Vagina (tissue), 2 donors: Measurements from ENCODE around the gene HLTF. TPM values are rescaled to one million over a fixed set of nuclear protein-coding genes. Genes with fewer than 3 reads are reported as not detected.

Source experiments
- DNase-seq, 2 donors: peaks; one replicate each; pipeline ENCODE4 v3.0.0-alpha.2; 2017; ENCODE audit errors: extremely low spot score in 2 of 2
- H3K27ac ChIP-seq: fragments of 200-600 bp; sonication (generic); one replicate; pipeline ENCODE4 v1.5.1; 2019
- H3K27me3 ChIP-seq: fragments of 200-600 bp; sonication (generic); one replicate; pipeline ENCODE4 v1.5.1; 2019
- H3K36me3 ChIP-seq, 2 donors: fragments of 200-600 bp; sonication (generic); one replicate each; pipeline ENCODE4 v1.5.1; 2017 to 2019
- H3K4me1 ChIP-seq: fragments of 200-600 bp; sonication (generic); one replicate; pipeline ENCODE4 v1.5.1; 2019
- H3K4me3 ChIP-seq, 2 donors: fragments of 200-600 bp; sonication (generic); 1 replicate in 1 of 2; 2 replicates in 1 of 2; pipeline ENCODE4 v1.5.1; 2016 to 2019
- H3K9me3 ChIP-seq: fragments of 200-600 bp; sonication (generic); one replicate; pipeline ENCODE4 v1.5.1; 2019
- CTCF ChIP-seq, 3 experiments: fragments of 450-650 bp in 2 of 3; fragments of 200-600 bp in 1 of 3; sonication (generic) in 1 of 3; IDR thresholded peaks; one replicate each; pipeline ENCODE4 v1.5.1; 2017 to 2019; ENCODE audit warnings: antibody characterized with exemption in 3 of 3, mild to moderate bottlenecking in 2 of 3, moderate library complexity in 2 of 3
- POLR2A ChIP-seq, 2 donors: fragments of 450-650 bp; IDR thresholded peaks; one replicate each; pipeline ENCODE4 v1.6.1; 2017; ENCODE audit warnings: antibody characterized with exemption in 2 of 2, mild to moderate bottlenecking in 2 of 2, moderate library complexity in 2 of 2
- POLR2AphosphoS5 ChIP-seq, 2 donors: sonication (generic); formaldehyde crosslinking; IDR thresholded peaks; one replicate each; pipeline ENCODE4 v1.9.0; 2017; ENCODE audit warnings: antibody characterized with exemption in 2 of 2, mild to moderate bottlenecking in 2 of 2, low read depth in 1 of 2; ENCODE audit not compliant: insufficient read depth in 1 of 2
- intact Hi-C: fragments of 100-400 bp; cut with DNase I; formaldehyde crosslinking; loops from one replicate; pipeline ENCODE4 v1.15.1; 2023
- total RNA-seq: library from RNA; depleted of rRNA; stranded (reverse); fragments of >200 nt; gene quantifications from one replicate; pipeline ENCODE4 v1.2.3, GENCODE V29; 2016

The HLTF gene
- total RNA-seq, 1 donor from 2014 or later = 27.0 TPM

- peaks cover 3 to 31% of the 10 kb centered on the region in 2 donors for H3K36me3 ChIP-seq
- no peak overlapping the region for H3K27ac ChIP-seq
- no peaks in the 10 kb centered on the region for H3K9me3 ChIP-seq
- TF ChIP-seq POLR2AphosphoS5 (IDR thresholded peaks at IDR 0.05; ENCODE audit: insufficient read depth in 1 of 2, low read depth in 1 of 2) (no peak), CTCF (IDR thresholded peaks at IDR 0.05) (no peak), POLR2A (IDR thresholded peaks at IDR 0.05) (no peak)
- no peak for DNase-seq
- no peaks in the 10 kb centered on the region for H3K4me1 ChIP-seq
- intact Hi-C loops = no loop called here
- no peak overlapping the region for H3K4me3 ChIP-seq
- H3K27me3 ChIP-seq = no peaks in the 10 kb centered on the region
Observed at GRCh38 chr3:149009732-149010131, 76.6 kb downstream of the HLTF start.

- Histone ChIP-seq H3K27ac (no peak overlapping the region), H3K4me1 (no peaks in the 10 kb centered on the region), H3K4me3 (no peak overlapping the region), H3K9me3 (no peaks in the 10 kb centered on the region), H3K27me3 (no peaks in the 10 kb centered on the region), H3K36me3 (peaks cover 3 to 25% of the 10 kb centered on the region in 2 donors)
- no peak for DNase-seq
- intact Hi-C loops = no loop called here
- TF ChIP-seq POLR2A (IDR thresholded peaks at IDR 0.05) = no peak
- TF ChIP-seq CTCF (IDR thresholded peaks at IDR 0.05) = no peak
- no peak for TF ChIP-seq POLR2AphosphoS5 (IDR thresholded peaks at IDR 0.05; ENCODE audit: insufficient read depth in 1 of 2, low read depth in 1 of 2)
Observed at GRCh38 chr3:149007567-149008257, 78.6 kb downstream of the HLTF start.

- no peaks in the 10 kb centered on the region for H3K4me1 ChIP-seq
- DNase-seq = no peak
- intact Hi-C loops = no loop called here
- TF ChIP-seq POLR2A (IDR thresholded peaks at IDR 0.05) = no peak
- TF ChIP-seq POLR2AphosphoS5 (IDR thresholded peaks at IDR 0.05; ENCODE audit: insufficient read depth in 1 of 2, low read depth in 1 of 2) = no peak
- TF ChIP-seq CTCF (IDR thresholded peaks at IDR 0.05) = no peak
- H3K36me3 ChIP-seq = peaks cover 3 to 27% of the 10 kb centered on the region in 2 donors
- no peaks in the 10 kb centered on the region for H3K27me3 ChIP-seq
- no peaks in the 10 kb centered on the region for H3K9me3 ChIP-seq
- no peak overlapping the region for H3K27ac ChIP-seq
- H3K4me3 ChIP-seq = no peak overlapping the region
Observed at GRCh38 chr3:149005416-149005815, 80.9 kb downstream of the HLTF start.

- H3K9me3 ChIP-seq = no peaks in the 10 kb centered on the region
- no peak for DNase-seq
- intact Hi-C loops = no loop called here
- H3K4me3 ChIP-seq = no peak overlapping the region
- TF ChIP-seq POLR2A (IDR thresholded peaks at IDR 0.05) (no peak), CTCF (IDR thresholded peaks at IDR 0.05) (no peak), POLR2AphosphoS5 (IDR thresholded peaks at IDR 0.05; ENCODE audit: insufficient read depth in 1 of 2, low read depth in 1 of 2) (no peak)
- no peaks in the 10 kb centered on the region for H3K27me3 ChIP-seq
- peaks cover 3 to 30% of the 10 kb centered on the region in 2 donors for H3K36me3 ChIP-seq
- no peaks in the 10 kb centered on the region for H3K4me1 ChIP-seq
- H3K27ac ChIP-seq = no peak overlapping the region
Observed at GRCh38 chr3:149004622-149005021, 81.7 kb downstream of the HLTF start.

- no peak for TF ChIP-seq CTCF (IDR thresholded peaks at IDR 0.05)
- Histone ChIP-seq H3K9me3 (no peaks in the 10 kb centered on the region), H3K27me3 (no peaks in the 10 kb centered on the region), H3K4me1 (no peaks in the 10 kb centered on the region), H3K4me3 (no peak overlapping the region), H3K27ac (no peak overlapping the region), H3K36me3 (peaks cover 0 to 29% of the 10 kb centered on the region in 2 donors)
- intact Hi-C loops = no loop called here
- DNase-seq = no peak
Observed at GRCh38 chr3:149003653-149004305, 82.6 kb downstream of the HLTF start.
